Erythroblast (primary cell): Measurements from ENCODE around the gene GABRA4.

Experiments used
- GATA1 ChIP-seq: IDR thresholded peaks from 2 replicates; pipeline ENCODE4 v1.6.1; 2011; ENCODE audit warnings: low read depth, mild to moderate bottlenecking, control low read depth, low read length, moderate library complexity
- POLR2A ChIP-seq: IDR thresholded peaks from 2 replicates; pipeline ENCODE4 v1.6.1; 2011; ENCODE audit warnings: mild to moderate bottlenecking, low read length

GRCh38 chr4:46946919-46947536 is 46.4 kb downstream of the GABRA4 start:
- TF ChIP-seq POLR2A, result no peak
- no peak for TF ChIP-seq GATA1
